HepG2 (cell line): Measurements from ENCODE around the gene SARS2. TPM values are rescaled to one million over a fixed set of nuclear protein-coding genes. Genes with fewer than 3 reads are reported as not detected.

Experiments
- ATAC-seq: fragments of 200-7000 bp; cut with Tn5 transposase; 3 replicates; pipeline ENCODE4 v1.9.1; 2020; ENCODE audit warnings: mild to moderate bottlenecking, moderate library complexity
- BruUV-seq: library from RNA; stranded (reverse); fragments of 400-500 nt; replicated peaks from 2 replicates; lab custom pipeline; 2021; lab: Mats Ljungman, UMichigan
- CTCF ChIA-PET: fragments of 300-600 bp; formaldehyde crosslinking; extraction: SDS; loops from one replicate; lab custom pipeline; 2021; ENCODE audit warnings: low total read pairs, inconsistent platforms, low intra/inter-chr PET ratio; lab: Yijun Ruan, JAX
- POLR2A ChIA-PET: fragments of 350-600 bp; sonication (Branson Sonifier 250); formaldehyde crosslinking; loops from one replicate; lab custom pipeline; 2020; ENCODE audit warnings: antibody characterized with exemption, inconsistent platforms; lab: Yijun Ruan, JAX
- DNase-seq: peaks from one replicate; pipeline ENCODE4 v3.0.0-alpha.2; 2015; ENCODE audit warnings: low spot score
- FAIRE-seq: peaks from 3 replicates; lab custom pipeline; 2011; peaks lifted over from hg19 to GRCh38; lab: Jason Lieb, UNC
- H2AFZ ChIP-seq: one replicate; pipeline ENCODE4 v1.6.1; 2011; ENCODE audit warnings: low read length, inconsistent platforms
- H3K27ac ChIP-seq: fragments of 300-600 bp; 3 replicates; pipeline ENCODE4 v1.8.0; 2011; ENCODE audit warnings: mixed run types, mild to moderate bottlenecking, mixed read lengths, low read length, inconsistent platforms; ENCODE audit not compliant: insufficient read depth; ENCODE audit errors: extremely low read length
- H3K27me3 ChIP-seq, 2 experiments: fragments of 200-600 bp in 1 of 2; 2 replicates in 1 of 2; 3 replicates in 1 of 2; pipeline versions ENCODE4 v1.6.0 to v1.8.0; 2011; ENCODE audit warnings: low read length in 2 of 2, mild to moderate bottlenecking in 2 of 2, moderate library complexity in 2 of 2, inconsistent platforms in 1 of 2; ENCODE audit not compliant: insufficient read depth in 2 of 2, control insufficient read depth in 1 of 2
- H3K36me3 ChIP-seq, 2 experiments: fragments of 200-600 bp in 1 of 2; replicated peaks in 1 of 2; 2 replicates in 1 of 2; 3 replicates in 1 of 2; pipeline versions ENCODE4 v1.5.1 to v1.8.0; 2011; ENCODE audit warnings: low read length in 2 of 2, inconsistent platforms in 1 of 2; ENCODE audit not compliant: insufficient read depth in 2 of 2, control insufficient read depth in 1 of 2
- H3K4me1 ChIP-seq: 2 replicates; pipeline ENCODE4 v1.5.1; 2012; ENCODE audit warnings: low read length, inconsistent platforms; ENCODE audit not compliant: insufficient read depth
- H3K4me2 ChIP-seq: 2 replicates; pipeline ENCODE4 v1.6.0; 2011; ENCODE audit warnings: low read depth, low read length, inconsistent platforms
- H3K4me3 ChIP-seq, 3 experiments: fragments of 200-600 bp in 1 of 3; sonication (generic), shearing (Covaris generic) in 1 of 3; replicated peaks in 1 of 3; 2 replicates each; pipeline ENCODE4 v1.5.1; 2011 to 2016; ENCODE audit warnings: low read length in 3 of 3, inconsistent platforms in 2 of 3, low read depth in 2 of 3, mild to moderate bottlenecking in 2 of 3, control low read depth in 1 of 3, mixed read lengths in 1 of 3; ENCODE audit not compliant: insufficient read depth in 1 of 3
- H3K79me2 ChIP-seq: one replicate; pipeline ENCODE4 v1.6.1; 2011; ENCODE audit warnings: low read length, inconsistent platforms; ENCODE audit not compliant: insufficient read depth
- H3K9ac ChIP-seq: 2 replicates; pipeline ENCODE4 v1.6.0; 2011; ENCODE audit warnings: mild to moderate bottlenecking, low read depth, low read length, inconsistent platforms; ENCODE audit not compliant: insufficient read depth
- H3K9me3 ChIP-seq: 2 replicates; pipeline ENCODE4 v1.5.1; 2012; ENCODE audit warnings: mild to moderate bottlenecking, low read length
- H4K20me1 ChIP-seq: 2 replicates; pipeline ENCODE4 v1.6.0; 2011; ENCODE audit warnings: inconsistent platforms, mild to moderate bottlenecking, low read length, moderate library complexity; ENCODE audit not compliant: insufficient read depth
- ARID3A ChIP-seq: IDR thresholded peaks from 2 replicates; pipeline ENCODE4 v1.6.1; 2012; ENCODE audit warnings: low read depth, low read length, improper control_type of control experiment
- GABPA ChIP-seq, 2 experiments: IDR thresholded peaks; 2 replicates each; pipeline ENCODE4 v1.6.1; 2011 to 2016; ENCODE audit warnings: low read depth in 2 of 2, low read length in 1 of 2, missing biosample characterization in 1 of 2, missing genetic modification characterization in 1 of 2
- GATA4 ChIP-seq: sonication (generic); IDR thresholded peaks from 2 replicates; pipeline ENCODE4 v1.6.1; 2016; ENCODE audit warnings: antibody characterized with exemption, low read depth, borderline replicate concordance
- IRF1 ChIP-seq: sonication (generic); formaldehyde crosslinking; IDR thresholded peaks from 2 replicates; pipeline ENCODE4 v1.4.0; 2020; ENCODE audit warnings: low read depth, mild to moderate bottlenecking, missing genetic modification reagents
- MAX ChIP-seq: IDR thresholded peaks from 2 replicates; pipeline ENCODE4 v1.6.1; 2012; ENCODE audit warnings: inconsistent platforms
- MAZ ChIP-seq, 2 experiments: sonication (generic) in 1 of 2; formaldehyde crosslinking in 1 of 2; IDR thresholded peaks; 2 replicates each; pipeline versions ENCODE4 v1.5.0 to v1.6.1; 2012 to 2020; ENCODE audit warnings: low read depth in 2 of 2, mild to moderate bottlenecking in 2 of 2, borderline replicate concordance in 1 of 2, improper control_type of control experiment in 1 of 2, low read length in 1 of 2, missing genetic modification reagents in 1 of 2, moderate library complexity in 1 of 2
- NFE2 ChIP-seq: sonication (generic); formaldehyde crosslinking; IDR thresholded peaks from 2 replicates; pipeline ENCODE4 v1.4.0; 2020; ENCODE audit warnings: missing genetic modification reagents
- NKX3-1 ChIP-seq: sonication (generic); formaldehyde crosslinking; IDR thresholded peaks from 2 replicates; pipeline ENCODE4 v1.5.0; 2020; ENCODE audit warnings: missing genetic modification reagents
- ONECUT2 ChIP-seq: sonication (generic); formaldehyde crosslinking; IDR thresholded peaks from 2 replicates; pipeline ENCODE4 v1.4.0; 2020; ENCODE audit warnings: missing genetic modification reagents
- SP5 ChIP-seq: IDR thresholded peaks from 2 replicates; pipeline ENCODE4 v1.6.1; 2016; ENCODE audit warnings: low read depth, borderline replicate concordance
- STAG1 ChIP-seq: sonication (generic); formaldehyde crosslinking; IDR thresholded peaks from 2 replicates; pipeline ENCODE4 v1.4.0; 2020; ENCODE audit warnings: missing genetic modification reagents
- ZFP1 ChIP-seq: IDR thresholded peaks from 2 replicates; pipeline ENCODE4 v1.6.1; 2016
- ZFP91 ChIP-seq: sonication (generic); formaldehyde crosslinking; IDR thresholded peaks from 2 replicates; pipeline ENCODE4 v1.9.0; 2022; ENCODE audit warnings: missing genetic modification reagents, mild to moderate bottlenecking, borderline replicate concordance
- ZNF20 ChIP-seq: sonication (generic); formaldehyde crosslinking; IDR thresholded peaks from 2 replicates; pipeline ENCODE4 v1.4.0; 2020; ENCODE audit warnings: mild to moderate bottlenecking, moderate library complexity, missing genetic modification reagents
- ZNF331 ChIP-seq: sonication (generic); formaldehyde crosslinking; IDR thresholded peaks from 2 replicates; pipeline ENCODE4 v1.4.0; 2020; ENCODE audit warnings: missing genetic modification reagents
- ZNF44 ChIP-seq: sonication (generic); formaldehyde crosslinking; IDR thresholded peaks from 2 replicates; pipeline ENCODE4 v1.5.1; 2020; ENCODE audit warnings: mild to moderate bottlenecking, missing genetic modification reagents
- ZNF589 ChIP-seq: sonication (generic); formaldehyde crosslinking; conservative IDR thresholded peaks from 2 replicates; pipeline ENCODE4 v1.8.0; 2022; ENCODE audit warnings: mild to moderate bottlenecking, moderate library complexity, missing genetic modification reagents
- ZNF674 ChIP-seq: sonication (generic); formaldehyde crosslinking; IDR thresholded peaks from 2 replicates; pipeline ENCODE4 v1.5.0; 2020; ENCODE audit warnings: low read depth, mild to moderate bottlenecking, missing genetic modification reagents
- ZNF746 ChIP-seq: sonication (generic); formaldehyde crosslinking; IDR thresholded peaks from 2 replicates; pipeline ENCODE4 v1.8.0; 2022; ENCODE audit warnings: mild to moderate bottlenecking, missing genetic modification reagents
- ZSCAN9 ChIP-seq: IDR thresholded peaks from 2 replicates; pipeline ENCODE4 v1.6.1; 2016; ENCODE audit warnings: borderline replicate concordance
- WGBS: methylation state at CpG from one replicate; pipeline ENCODE4 v1.1.6; 2017; ENCODE audit warnings: low lambda C conversion rate; 5-methylcytosine and 5-hydroxymethylcytosine counted together
- in situ Hi-C: cut with HindIII; loops from 2 replicates; pipeline ENCODE4 v1.10.0; 2017; ENCODE audit warnings: low pct_unique_long_range_greater_than_20kb; ENCODE audit not compliant: extremely low pct_ligation_motif_present
- intact Hi-C: fragments of 100-400 bp; cut with micrococcal nuclease; formaldehyde crosslinking; loops from one replicate; pipeline ENCODE4 v1.10.0; 2022; ENCODE audit not compliant: unreplicated experiment
- polyA plus RNA-seq, 8 experiments: library from polyadenylated mRNA; depleted of rRNA in 3 of 8; stranded (reverse) in 7 of 8; unstranded in 1 of 8; fragments of >200 nt; fragmentation: Illumina TruSeq in 4 of 8; extraction: Trizol in 4 of 8; gene quantifications; 2 replicates each; pipeline versions ENCODE4 v1.2.1 to v1.2.3, GENCODE V29; 2011 to 2016; ENCODE audit warnings: low read depth in 4 of 8, missing spikeins in 1 of 8, mixed read lengths in 1 of 8; ENCODE audit not compliant: insufficient read depth in 1 of 8
- total RNA-seq, 5 experiments: library from RNA; depleted of rRNA; stranded (reverse); fragments of >200 nt; fragmentation: Illumina TruSeq; extraction: Trizol; gene quantifications; 2 replicates each; pipeline ENCODE4 v1.2.3, GENCODE V29; 2016; ENCODE audit warnings: low read depth in 1 of 5

The SARS2 gene
- total and polyA plus RNA-seq, 2 of the 13 experiments (the other 11 are each of a cell fraction or from before 2014, with no cell fraction given): 40.0 to 48.6 TPM

GRCh38 chr19:38977445-38978325, 47.1 kb upstream of the SARS2 start:
- H2AFZ ChIP-seq: no peak overlapping the region
- H3K4me2 ChIP-seq: peak overlapping the region; percentile 42
- WGBS: 39% methylated on average over 14 of the region's 15 CpGs
- POLR2A ChIA-PET: no interaction called here
- no TSS peak for BruUV-seq
- H3K36me3 ChIP-seq: 0 out of 5 replicates have a peak, but pooled peaks cover 0 to 3% of the 10 kb centered on the region in 2 experiments
- in situ Hi-C loops: loop anchor here (5.0 kb wide), 1 partner anchor 60 kb away; no protein-coding TSS in a partner anchor
- H3K4me3 ChIP-seq: no peak overlapping the region
- no peak overlapping the region for H3K9ac ChIP-seq
- intact Hi-C loops: loop anchor here (5.0 kb wide), 1 partner anchor 75 kb away; no protein-coding TSS in a partner anchor
- DNase-seq (no peak), FAIRE-seq (peak; percentile 60), ATAC-seq (no peak)
- H3K4me1 ChIP-seq: peaks cover 50% of the 10 kb centered on the region
- H3K79me2 ChIP-seq: peaks cover 26% of the 10 kb centered on the region
- no peaks in the 10 kb centered on the region for H3K9me3 ChIP-seq
- CTCF ChIA-PET: no interaction called here
- no peaks in the 10 kb centered on the region for H4K20me1 ChIP-seq
- H3K27me3 ChIP-seq: no peaks in the 10 kb centered on the region
- peak overlapping the region; percentile 99 for H3K27ac ChIP-seq
- TF ChIP-seq ARID3A: no peak
- TF ChIP-seq ZNF20 (CRISPR knock-in tag): no peak
- TF ChIP-seq MAX: peak; percentile 37
- TF ChIP-seq STAG1 (CRISPR knock-in tag): no peak
- no peak for TF ChIP-seq MAZ (IDR thresholded peaks at IDR 0.05; ENCODE audit: borderline replicate concordance, low read depth, low read length)
- TF ChIP-seq MAZ (CRISPR knock-in tag; IDR thresholded peaks at IDR 0.05; ENCODE audit: low read depth): no peak
- TF ChIP-seq ZNF331 (CRISPR knock-in tag): no peak
- no peak for TF ChIP-seq ZFP1
- TF ChIP-seq NFE2 (CRISPR knock-in tag): no peak
- TF ChIP-seq ZNF674 (CRISPR knock-in tag): no peak
- no peak for TF ChIP-seq ZNF589 (CRISPR knock-in tag)
- TF ChIP-seq ONECUT2: peak; percentile 67
- TF ChIP-seq SP5 (CRISPR knock-in tag): no peak
- TF ChIP-seq ZNF44 (CRISPR knock-in tag): no peak
- no peak for TF ChIP-seq IRF1 (CRISPR knock-in tag)
- TF ChIP-seq GATA4: no peak
- TF ChIP-seq GABPA (IDR thresholded peaks at IDR 0.05; ENCODE audit: low read depth, low read length): no peak
- TF ChIP-seq GABPA (CRISPR knock-in tag; IDR thresholded peaks at IDR 0.05; ENCODE audit: low read depth): 0 out of 2 replicates have a peak, but pooled peaks have one; percentile 5
- TF ChIP-seq ZNF746 (CRISPR knock-in tag): no peak
- no peak for TF ChIP-seq ZSCAN9 (CRISPR knock-in tag)
- TF ChIP-seq ZFP91: no peak
- no peak for TF ChIP-seq NKX3-1
